KBM-7 (cell line): ENCODE measurements around the gene NUP58.
"Not testable (repeated sequence)": the region's sequence is repeated elsewhere in the genome, so short reads cannot be mapped to it uniquely, and the experiment has no call there.

Source experiments
- DNase-seq: peaks from one replicate; pipeline ENCODE4 v3.0.0-alpha.2; 2015
- in situ Hi-C: fragments of 300-500 bp; cut with MboI; formaldehyde crosslinking; loops from 2 replicates; pipeline ENCODE4 v1.14.3; 2020; ENCODE audit warnings: low sequenced_read_pairs, low pct_unique_long_range_greater_than_20kb, mixed read lengths

The NUP58 gene

GRCh38 chr13:25300861-25301346 lies 521 bp upstream of the NUP58 start:
- no peak for DNase-seq
- in situ Hi-C loops, result no loop called here

GRCh38 chr13:25302121-25302520 lies 696 bp downstream of the NUP58 start:
- in situ Hi-C loops, result no loop called here
- no peak for DNase-seq

- no peak for DNase-seq
- in situ Hi-C loops, result no loop called here
These were observed 5.4 kb downstream of the NUP58 start for GRCh38 chr13:25306671-25307464.

GRCh38 chr13:25310891-25311290 lies 9.5 kb downstream of the NUP58 start:
- in situ Hi-C loops, result no loop called here
- no peak for DNase-seq

GRCh38 chr13:25318946-25319345 lies 17.5 kb downstream of the NUP58 start:
- in situ Hi-C loops, DNase-seq: not testable (repeated sequence)

GRCh38 chr13:25319771-25320170 lies 18.3 kb downstream of the NUP58 start:
- in situ Hi-C loops, result no loop called here
- no peak for DNase-seq

GRCh38 chr13:25324100-25324499 lies 22.7 kb downstream of the NUP58 start:
- in situ Hi-C loops, result no loop called here
- DNase-seq, result no peak

GRCh38 chr13:25329706-25330105 lies 28.3 kb downstream of the NUP58 start:
- in situ Hi-C loops, result no loop called here
- DNase-seq, result no peak

- no peak for DNase-seq
- in situ Hi-C loops, result no loop called here
These were observed 29.1 kb downstream of the NUP58 start for GRCh38 chr13:25330541-25330940.

- DNase-seq, result no peak
- in situ Hi-C loops, result no loop called here
These were observed 34.4 kb downstream of the NUP58 start for GRCh38 chr13:25335856-25336255.

GRCh38 chr13:25345576-25345975 lies 44.2 kb downstream of the NUP58 start:
- in situ Hi-C loops, result no loop called here
- no peak for DNase-seq

GRCh38 chr13:25347151-25347550 lies 45.7 kb downstream of the NUP58 start:
- in situ Hi-C loops, result no loop called here
- DNase-seq, result no peak

- in situ Hi-C loops, result no loop called here
- no peak for DNase-seq
These were observed 50.0 kb downstream of the NUP58 start for GRCh38 chr13:25351404-25351803.

GRCh38 chr13:25352230-25352629 lies 50.8 kb downstream of the NUP58 start:
- DNase-seq, result peak; percentile 18
- in situ Hi-C loops, result no loop called here

- in situ Hi-C loops, result no loop called here
These were observed 51.4 kb downstream of the NUP58 start for GRCh38 chr13:25352806-25353205.

GRCh38 chr13:25353344-25353743 lies 51.9 kb downstream of the NUP58 start:
- in situ Hi-C loops, result no loop called here
- DNase-seq, result no peak

More at GRCh38 chr13:25352806-25353205, 51.4 kb downstream of the NUP58 start:
- no peak for DNase-seq

GRCh38 chr13:25354377-25354776 lies 53.0 kb downstream of the NUP58 start:
- no peak for DNase-seq
- in situ Hi-C loops, result no loop called here

GRCh38 chr13:25360443-25360842 lies 59.0 kb downstream of the NUP58 start:
- in situ Hi-C loops, DNase-seq: not testable (repeated sequence)

- in situ Hi-C loops, result no loop called here
- no peak for DNase-seq
These were observed 64.4 kb downstream of the NUP58 start for GRCh38 chr13:25365720-25366235.

- in situ Hi-C loops, result no loop called here
- DNase-seq, result no peak
These were observed 69.9 kb downstream of the NUP58 start for GRCh38 chr13:25371158-25371874.
